GM23338 (cell line): ENCODE results near the gene APOL6.

ENCODE experiments used
- CTCF ChIP-seq, 2 experiments: fragments of 200-600 bp in 1 of 2; sonication (generic) in 1 of 2; conservative IDR thresholded peaks; 2 replicates each; pipeline versions ENCODE4 v1.5.1 to v1.6.1; 2016 to 2017; ENCODE audit warnings: antibody characterized with exemption in 2 of 2, low read depth in 2 of 2, mild to moderate bottlenecking in 2 of 2, moderate library complexity in 1 of 2
- ETS1 ChIP-seq: IDR thresholded peaks from 2 replicates; pipeline ENCODE4 v1.6.1; 2016; ENCODE audit warnings: antibody characterized with exemption
- EZH2phosphoT487 ChIP-seq: fragments of 200-600 bp; sonication (generic); IDR thresholded peaks from one replicate; pipeline ENCODE4 v1.8.1; 2018; ENCODE audit warnings: antibody characterized with exemption; ENCODE audit not compliant: unreplicated experiment
- JUNB ChIP-seq: IDR thresholded peaks from one replicate; pipeline ENCODE4 v1.6.1; 2016; ENCODE audit warnings: antibody characterized with exemption; ENCODE audit not compliant: unreplicated experiment
- NANOG ChIP-seq: IDR thresholded peaks from 2 replicates; pipeline ENCODE4 v1.6.1; 2016; ENCODE audit warnings: antibody characterized with exemption, borderline replicate concordance
- POLR2AphosphoS5 ChIP-seq: IDR thresholded peaks from 2 replicates; pipeline ENCODE4 v1.6.1; 2016; ENCODE audit warnings: antibody characterized with exemption, low read depth
- ZNF331 ChIP-seq: fragments of 250-450 bp; sonication (Bioruptor Pico); IDR thresholded peaks from 2 replicates; pipeline ENCODE4 v1.5.0; 2020; ENCODE audit warnings: low read depth, mild to moderate bottlenecking, moderate library complexity

- TF ChIP-seq CTCF (conservative IDR thresholded peaks at IDR 0.05; ENCODE audit: low read depth in 2 of 2) (no peak), POLR2AphosphoS5 (no peak), ETS1 (no peak), EZH2phosphoT487 (no peak), NANOG (no peak), ZNF331 (CRISPR knock-in tag) (no peak), JUNB (no peak)
These were observed 14.2 kb upstream of the APOL6 start for GRCh38 chr22:35634015-35634414.
